Left ventricle myocardium inferior (tissue), 1 donor: ENCODE data around the gene ZKSCAN3. TPM values are rescaled to one million over a fixed set of nuclear protein-coding genes. Genes with fewer than 3 reads are reported as not detected.
"Not testable (repeated sequence)": the region's sequence is repeated elsewhere in the genome, so short reads cannot be mapped to it uniquely, and the experiment has no call there.

ENCODE experiments used
- DNase-seq: peaks from one replicate; pipeline ENCODE4 v3.0.0-alpha.2; 2020
- H3K27ac ChIP-seq: fragments of 200-600 bp; replicated peaks from 2 replicates; pipeline ENCODE4 v1.8.0; 2021
- H3K27me3 ChIP-seq: fragments of 200-600 bp; 2 replicates; pipeline ENCODE4 v1.8.0; 2021; ENCODE audit warnings: low read depth
- H3K36me3 ChIP-seq: fragments of 200-600 bp; 2 replicates; pipeline ENCODE4 v1.8.0; 2021
- H3K4me1 ChIP-seq: fragments of 200-600 bp; 2 replicates; pipeline ENCODE4 v1.8.0; 2021
- H3K4me3 ChIP-seq: fragments of 200-600 bp; 2 replicates; pipeline ENCODE4 v1.8.0; 2021; ENCODE audit warnings: mild to moderate bottlenecking, moderate library complexity
- H3K9me3 ChIP-seq: fragments of 200-600 bp; replicated peaks from 2 replicates; pipeline ENCODE4 v1.8.0; 2021
- CTCF ChIP-seq: fragments of 200-600 bp; IDR thresholded peaks from 2 replicates; pipeline ENCODE4 v1.8.0; 2021; ENCODE audit warnings: antibody characterized with exemption, mild to moderate bottlenecking, borderline replicate concordance
- intact Hi-C: fragments of 100-400 bp; cut with micrococcal nuclease; formaldehyde crosslinking; loops from one replicate; pipeline ENCODE4 v1.11.0; 2022
- total RNA-seq: library from RNA; stranded (reverse); fragmentation: NEBNext Ultra II Directional; extraction: Animal tissue kit (Norgen Biotek cat#: 25700); gene quantifications from one replicate; pipeline ENCODE4 v1.2.1, GENCODE V29; 2021
- donor health status: DM: no; HTN: yes; CAD: no; lungs with severe emphysema.

ZKSCAN3 gene
- total RNA-seq, 1 donor from 2014 or later = 4.1 TPM

GRCh38 chr6:28315628-28316027 lies 34.1 kb upstream of the ZKSCAN3 start:
- intact Hi-C loops = no loop called here
- no peaks in the 10 kb centered on the region for H3K4me1 ChIP-seq
- DNase-seq = no peak
- no peaks in the 10 kb centered on the region for H3K27me3 ChIP-seq
- H3K9me3 ChIP-seq = peaks cover 4% of the 10 kb centered on the region
- no peak overlapping the region for H3K27ac ChIP-seq
- H3K36me3 ChIP-seq = peaks cover 5% of the 10 kb centered on the region
- no peak for TF ChIP-seq CTCF
- H3K4me3 ChIP-seq = no peak overlapping the region

GRCh38 chr6:28317866-28318265 lies 31.9 kb upstream of the ZKSCAN3 start:
- H3K36me3 ChIP-seq, intact Hi-C loops, H3K27me3 ChIP-seq, H3K4me3 ChIP-seq, H3K4me1 ChIP-seq, H3K27ac ChIP-seq, DNase-seq: not testable (repeated sequence)
- peaks cover 13% of the 10 kb centered on the region for H3K9me3 ChIP-seq

- H3K9me3 ChIP-seq = peaks cover 44% of the 10 kb centered on the region
- H3K4me1 ChIP-seq = no peaks in the 10 kb centered on the region
- DNase-seq = no peak
- no peak overlapping the region for H3K27ac ChIP-seq
- intact Hi-C loops = no loop called here
- no peak overlapping the region for H3K4me3 ChIP-seq
- no peak for TF ChIP-seq CTCF
- H3K27me3 ChIP-seq = no peaks in the 10 kb centered on the region
- H3K36me3 ChIP-seq = peaks cover 50% of the 10 kb centered on the region
Observed at GRCh38 chr6:28322661-28323060, 27.1 kb upstream of the ZKSCAN3 start.

- no peak for TF ChIP-seq CTCF
- Histone ChIP-seq H3K4me3 (no peak overlapping the region), H3K36me3 (peaks cover 60% of the 10 kb centered on the region), H3K27me3 (no peaks in the 10 kb centered on the region), H3K4me1 (no peaks in the 10 kb centered on the region), H3K9me3 (peaks cover 55% of the 10 kb centered on the region), H3K27ac (no peak overlapping the region)
- no peak for DNase-seq
- intact Hi-C loops = no loop called here
Observed at GRCh38 chr6:28323813-28324424, 25.8 kb upstream of the ZKSCAN3 start.

DNA sequence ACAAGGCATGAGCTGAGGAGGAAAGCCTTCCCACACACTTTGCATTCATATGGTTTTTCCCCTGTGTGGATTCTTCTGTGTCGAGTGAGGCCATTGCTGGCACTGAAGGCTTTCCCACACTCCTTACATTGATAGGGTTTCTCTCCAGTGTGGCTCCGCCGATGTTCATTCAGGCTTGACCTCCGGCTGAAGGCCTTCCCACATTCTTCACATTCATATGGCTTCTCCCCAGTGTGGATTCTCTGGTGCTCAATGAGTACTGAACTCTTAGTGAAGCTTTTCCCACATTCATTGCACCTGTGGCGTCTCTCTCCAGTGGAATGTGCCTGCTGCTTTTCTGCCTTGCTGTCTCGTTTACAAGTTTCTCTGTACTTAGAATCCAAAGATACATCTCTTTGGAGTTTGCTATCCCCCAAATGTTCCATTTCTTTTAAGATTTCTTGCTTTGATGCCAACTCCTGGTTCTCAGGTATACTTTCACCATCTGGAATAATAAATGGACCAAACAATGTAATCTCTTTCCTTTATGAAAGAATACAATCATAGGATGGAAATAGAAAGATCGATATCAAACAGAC lies 23.3 kb upstream of the ZKSCAN3 start:
- Histone ChIP-seq H3K4me1 (no peaks in the 10 kb centered on the region), H3K9me3 (peaks cover 48% of the 10 kb centered on the region), H3K27me3 (no peaks in the 10 kb centered on the region), H3K4me3 (no peak overlapping the region), H3K27ac (no peak overlapping the region), H3K36me3 (peaks cover 69% of the 10 kb centered on the region)
- intact Hi-C loops = no loop called here
- DNase-seq = no peak
- no peak for TF ChIP-seq CTCF

DNA sequence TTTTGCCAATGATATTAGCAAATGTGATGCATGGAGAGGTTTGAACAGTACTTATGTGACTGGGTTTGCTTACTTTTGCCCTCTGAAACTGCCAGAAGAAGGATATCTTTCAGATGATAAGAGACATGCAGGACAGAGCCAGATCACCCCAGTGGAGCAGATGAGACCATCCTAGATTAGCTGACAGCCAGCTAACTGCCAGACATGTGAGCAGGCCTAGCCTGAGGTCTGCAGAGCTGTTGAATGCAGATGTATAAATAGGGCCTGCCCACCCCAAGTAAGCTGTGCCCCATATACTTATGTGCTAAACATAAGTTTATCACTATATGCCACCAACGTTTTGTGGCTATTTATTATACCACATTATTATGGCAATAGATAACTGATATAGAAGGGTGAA lies 19.7 kb upstream of the ZKSCAN3 start:
- no peak for TF ChIP-seq CTCF
- H3K36me3 ChIP-seq = peaks cover 46% of the 10 kb centered on the region
- no peaks in the 10 kb centered on the region for H3K27me3 ChIP-seq
- H3K4me1 ChIP-seq = peaks cover 9% of the 10 kb centered on the region
- H3K27ac ChIP-seq = no peak overlapping the region
- H3K9me3 ChIP-seq = peaks cover 43% of the 10 kb centered on the region
- intact Hi-C loops = no loop called here
- H3K4me3 ChIP-seq = no peak overlapping the region
- DNase-seq = no peak
